AG10803 (cell line): Measurements from ENCODE around the gene SHC4.

Source experiments
- DNase-seq: peaks from one replicate; pipeline ENCODE4 v3.0.0; 2010; ENCODE audit warnings: low read depth
- H3K4me3 ChIP-seq: 2 replicates; pipeline ENCODE4 v1.5.1; 2011; ENCODE audit warnings: mild to moderate bottlenecking, low read length, control low read depth
- CTCF ChIP-seq: conservative IDR thresholded peaks from 2 replicates; pipeline ENCODE4 v1.5.1; 2011; ENCODE audit warnings: mild to moderate bottlenecking, low read length, control low read depth, inconsistent platforms

Gene SHC4

GRCh38 chr15:48777645-48778330 lies 185.9 kb downstream of the SHC4 start:
- no peak for TF ChIP-seq CTCF
- no peak overlapping the region for H3K4me3 ChIP-seq

DNA sequence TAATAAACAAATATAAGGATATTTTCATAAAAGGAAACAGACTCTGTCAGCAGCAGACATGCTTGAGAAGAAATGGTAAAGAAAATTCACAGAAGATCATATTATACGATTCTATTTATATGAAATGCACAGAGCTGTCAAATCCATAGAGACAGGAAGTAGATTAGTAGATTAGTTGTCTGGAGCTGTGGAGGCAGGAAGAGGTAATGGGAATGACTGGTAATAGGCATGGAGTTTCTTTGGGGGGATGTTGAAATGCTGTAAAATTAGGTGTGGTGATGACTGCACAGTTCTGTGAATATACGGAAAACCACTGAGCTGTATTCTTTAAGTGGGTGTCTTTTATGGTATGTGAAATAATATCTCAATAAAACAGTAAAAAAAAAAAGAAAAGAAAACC lies 188.2 kb downstream of the SHC4 start:
- no peak for DNase-seq
- no peak overlapping the region for H3K4me3 ChIP-seq
- no peak for TF ChIP-seq CTCF

More at GRCh38 chr15:48777645-48778330, 185.9 kb downstream of the SHC4 start:
- DNase-seq, result no peak

GRCh38 chr15:48774484-48774883 lies 189.2 kb downstream of the SHC4 start:
- H3K4me3 ChIP-seq, result no peak overlapping the region
- DNase-seq, result peak; percentile 12
- no peak for TF ChIP-seq CTCF
